T-helper 2 cell treated with Interferon-gamma antibody and Interleukin-4, amounts not matched to agents 5 μg/mL and 100 μg/mL, for 36 hours (primary cell): ENCODE results near the gene UQCR11.
A peak's percentile ranks its signal among the peaks of the same experiment; 100 is the strongest.

Experiments used
- DNase-seq: peaks from one replicate; pipeline ENCODE4 v3.0.0; 2021; ENCODE audit warnings: low spot score
- H3K27ac Mint-ChIP-seq: one replicate; pipeline ENCODE4 v1.8.0; 2021; ENCODE audit warnings: mild to moderate bottlenecking, mixed read lengths
- H3K27me3 Mint-ChIP-seq: one replicate; pipeline ENCODE4 v1.8.0; 2021; ENCODE audit warnings: low read depth, mixed read lengths
- H3K36me3 Mint-ChIP-seq: one replicate; pipeline ENCODE4 v1.8.0; 2021; ENCODE audit warnings: low read depth, mixed read lengths
- H3K4me1 Mint-ChIP-seq: one replicate; pipeline ENCODE4 v1.8.0; 2021; ENCODE audit warnings: low read depth, mixed read lengths
- H3K4me3 Mint-ChIP-seq: one replicate; pipeline ENCODE4 v1.8.0; 2022; ENCODE audit warnings: mild to moderate bottlenecking, moderate library complexity, mixed read lengths
- H3K9me3 Mint-ChIP-seq: one replicate; pipeline ENCODE4 v1.8.0; 2021; ENCODE audit warnings: mixed read lengths

The UQCR11 gene

GRCh38 chr19:1629256-1629808, 24.1 kb upstream of the UQCR11 start:
- no peaks in the 10 kb centered on the region for H3K9me3 Mint-ChIP-seq
- H3K27me3 Mint-ChIP-seq = no peaks in the 10 kb centered on the region
- no peak for DNase-seq
- no peak overlapping the region for H3K4me3 Mint-ChIP-seq
- peaks cover 4% of the 10 kb centered on the region for H3K36me3 Mint-ChIP-seq
- H3K4me1 Mint-ChIP-seq = no peaks in the 10 kb centered on the region
- H3K27ac Mint-ChIP-seq = no peak overlapping the region

DNA sequence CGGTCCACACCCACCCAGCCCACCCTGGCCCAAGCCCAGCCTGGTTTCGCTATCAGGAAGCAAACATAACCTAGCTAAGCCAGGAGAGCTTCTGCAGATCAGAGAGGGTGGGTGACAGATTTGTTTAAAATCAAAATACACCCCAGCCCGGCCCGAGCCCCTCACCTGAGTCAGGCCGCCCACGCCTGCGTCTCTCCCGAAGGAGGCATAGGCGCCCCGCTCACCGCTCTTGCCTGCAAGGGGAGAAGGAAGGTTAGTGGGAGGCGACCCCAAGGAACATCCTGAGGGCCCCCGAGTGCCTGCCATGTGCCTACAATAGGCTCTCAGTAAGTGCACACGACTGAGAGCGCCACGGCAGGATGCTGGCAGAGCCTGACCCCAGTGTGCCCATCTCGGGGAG, 21.9 kb upstream of the UQCR11 start:
- H3K36me3 Mint-ChIP-seq = peaks cover 9% of the 10 kb centered on the region

DNA sequence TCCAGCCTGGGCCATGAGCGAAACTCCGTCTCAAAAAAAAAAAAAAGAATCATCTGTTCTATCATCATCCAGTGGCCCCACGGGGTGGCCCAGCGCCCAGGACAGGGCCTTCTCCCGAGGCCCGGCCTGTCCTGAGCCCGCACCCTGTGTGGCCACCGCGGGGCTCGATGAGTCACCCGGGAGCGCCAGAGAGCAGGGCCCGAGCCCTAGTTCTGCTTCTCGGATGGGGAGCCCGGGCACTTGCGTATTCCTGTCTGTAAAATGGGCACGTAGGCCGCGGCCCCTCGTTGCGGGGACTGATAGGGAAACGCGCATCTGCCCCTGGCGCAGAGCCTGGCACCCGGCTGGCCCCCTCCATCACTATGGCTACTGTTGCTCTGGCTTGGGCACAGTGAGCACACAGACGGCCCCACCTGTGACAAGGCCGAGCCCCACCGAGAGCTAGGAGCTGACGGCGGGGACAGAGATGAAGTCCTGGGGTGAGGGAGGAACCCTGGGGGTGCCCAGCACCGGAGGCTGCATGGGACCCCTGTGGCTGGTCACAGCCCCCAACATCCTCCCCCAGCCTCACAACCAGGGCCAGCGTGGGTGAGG, 21.3 kb upstream of the UQCR11 start:
- H3K4me1 Mint-ChIP-seq = no peaks in the 10 kb centered on the region
- peaks cover 9% of the 10 kb centered on the region for H3K36me3 Mint-ChIP-seq
- DNase-seq = no peak
- H3K9me3 Mint-ChIP-seq = no peaks in the 10 kb centered on the region
- H3K4me3 Mint-ChIP-seq = no peak overlapping the region
- H3K27me3 Mint-ChIP-seq = no peaks in the 10 kb centered on the region
- H3K27ac Mint-ChIP-seq = no peak overlapping the region

More for the DNA sequence above, 21.9 kb upstream of the UQCR11 start:
- Mint-ChIP-seq H3K4me1 (no peaks in the 10 kb centered on the region), H3K27me3 (no peaks in the 10 kb centered on the region), H3K4me3 (no peak overlapping the region), H3K9me3 (no peaks in the 10 kb centered on the region), H3K27ac (no peak overlapping the region)
- DNase-seq = no peak

DNA sequence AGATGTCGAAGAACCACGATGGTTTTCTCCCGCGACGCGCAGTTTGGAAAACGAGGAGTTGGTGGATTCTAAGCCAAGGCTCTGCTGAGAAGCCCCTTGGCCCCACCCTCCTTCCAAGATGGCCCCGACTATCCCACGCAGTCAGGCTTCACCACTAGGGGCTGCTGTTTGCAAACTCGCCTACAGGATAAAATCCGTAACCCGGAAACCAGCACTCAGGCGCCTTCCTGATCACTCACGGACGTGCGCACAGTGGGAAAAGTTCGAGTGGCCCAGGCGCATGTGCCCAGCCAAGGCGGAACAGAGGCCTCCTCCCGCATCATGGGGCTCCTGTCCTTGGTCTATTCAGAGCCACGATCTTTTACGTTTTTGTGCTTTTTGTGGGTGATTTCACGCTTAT, 19.2 kb upstream of the UQCR11 start:
- H3K27me3 Mint-ChIP-seq = no peaks in the 10 kb centered on the region
- H3K4me1 Mint-ChIP-seq = no peaks in the 10 kb centered on the region
- H3K27ac Mint-ChIP-seq = no peak overlapping the region
- H3K9me3 Mint-ChIP-seq = no peaks in the 10 kb centered on the region
- H3K4me3 Mint-ChIP-seq = no peak overlapping the region
- DNase-seq = peak; percentile 29
- peaks cover 9% of the 10 kb centered on the region for H3K36me3 Mint-ChIP-seq

DNA sequence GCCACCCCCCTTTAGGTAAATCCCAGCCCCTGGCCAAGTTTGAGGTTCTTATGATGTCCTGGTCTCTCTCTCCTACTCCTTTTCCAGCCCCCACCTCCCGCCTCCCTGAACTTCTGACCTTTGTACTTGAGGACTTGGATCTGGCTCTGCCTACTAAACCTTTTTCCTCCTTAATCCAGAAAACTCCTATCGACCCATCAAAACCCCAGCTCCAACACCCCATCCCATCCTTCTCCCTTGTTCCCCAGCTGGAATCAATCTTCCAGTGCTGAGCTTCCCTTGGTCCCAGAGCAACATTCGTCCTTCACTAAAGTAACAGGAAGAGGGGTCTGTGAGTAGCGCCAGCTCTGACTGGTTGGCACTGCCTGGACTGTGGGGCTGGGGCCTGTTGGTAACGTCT, 17.3 kb upstream of the UQCR11 start:
- DNase-seq = no peak
- Mint-ChIP-seq H3K27ac (no peak overlapping the region), H3K9me3 (no peaks in the 10 kb centered on the region), H3K4me3 (no peak overlapping the region), H3K36me3 (peaks cover 13% of the 10 kb centered on the region), H3K27me3 (no peaks in the 10 kb centered on the region), H3K4me1 (peaks cover 3% of the 10 kb centered on the region)

- H3K36me3 Mint-ChIP-seq = peaks cover 13% of the 10 kb centered on the region
- H3K27ac Mint-ChIP-seq = no peak overlapping the region
- no peaks in the 10 kb centered on the region for H3K27me3 Mint-ChIP-seq
- H3K4me3 Mint-ChIP-seq = no peak overlapping the region
- H3K4me1 Mint-ChIP-seq = peaks cover 3% of the 10 kb centered on the region
- no peak for DNase-seq
- no peaks in the 10 kb centered on the region for H3K9me3 Mint-ChIP-seq
These were observed 16.7 kb upstream of the UQCR11 start for GRCh38 chr19:1622007-1622406.

DNA sequence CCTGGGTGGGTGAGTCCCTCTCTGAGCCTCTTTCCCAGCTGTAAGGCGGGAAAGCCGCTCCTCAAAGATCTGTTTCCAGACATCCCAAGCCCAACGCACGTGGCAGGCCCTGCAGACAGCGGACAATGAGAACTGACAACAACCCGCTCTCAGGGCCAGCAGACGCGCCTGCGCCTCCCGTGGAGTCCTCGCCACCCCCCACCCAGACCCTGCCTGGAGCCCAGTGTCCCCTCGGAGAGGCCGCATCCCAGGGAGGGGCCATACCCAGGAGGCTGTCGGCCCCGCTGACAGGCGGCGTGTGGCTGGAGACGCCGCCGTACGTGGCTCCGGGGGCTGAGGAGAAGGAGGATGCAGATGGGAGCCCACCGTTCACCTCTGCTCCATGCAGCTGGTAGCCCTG, 16.3 kb upstream of the UQCR11 start:
- no peaks in the 10 kb centered on the region for H3K9me3 Mint-ChIP-seq
- no peak overlapping the region for H3K27ac Mint-ChIP-seq
- peaks cover 6% of the 10 kb centered on the region for H3K4me1 Mint-ChIP-seq
- DNase-seq = no peak
- peaks cover 16% of the 10 kb centered on the region for H3K36me3 Mint-ChIP-seq
- H3K4me3 Mint-ChIP-seq = no peak overlapping the region
- H3K27me3 Mint-ChIP-seq = no peaks in the 10 kb centered on the region

DNA sequence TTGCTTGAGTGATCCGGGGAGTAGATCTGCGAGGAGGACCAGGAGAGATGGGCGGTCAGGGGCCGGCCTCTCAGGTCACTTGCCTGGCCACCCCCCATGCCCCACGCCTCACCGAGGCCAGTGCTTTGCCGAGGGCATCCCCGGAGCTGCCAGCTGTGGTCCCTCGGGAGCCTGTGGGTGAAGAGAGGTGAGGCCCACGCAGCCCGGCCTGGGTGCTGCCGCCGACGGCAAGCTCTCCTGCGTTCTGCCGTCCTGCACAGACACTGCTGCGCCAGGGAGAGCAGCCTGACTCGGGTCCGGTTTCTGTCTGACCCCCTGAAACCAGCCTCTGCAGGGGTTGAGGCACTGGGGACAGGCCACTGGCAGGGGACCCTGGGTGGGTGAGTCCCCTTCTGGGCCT, 15.8 kb upstream of the UQCR11 start:
- DNase-seq = no peak
- H3K36me3 Mint-ChIP-seq = peaks cover 16% of the 10 kb centered on the region
- no peak overlapping the region for H3K4me3 Mint-ChIP-seq
- H3K27me3 Mint-ChIP-seq = no peaks in the 10 kb centered on the region
- H3K4me1 Mint-ChIP-seq = peaks cover 6% of the 10 kb centered on the region
- no peaks in the 10 kb centered on the region for H3K9me3 Mint-ChIP-seq
- H3K27ac Mint-ChIP-seq = no peak overlapping the region

DNA sequence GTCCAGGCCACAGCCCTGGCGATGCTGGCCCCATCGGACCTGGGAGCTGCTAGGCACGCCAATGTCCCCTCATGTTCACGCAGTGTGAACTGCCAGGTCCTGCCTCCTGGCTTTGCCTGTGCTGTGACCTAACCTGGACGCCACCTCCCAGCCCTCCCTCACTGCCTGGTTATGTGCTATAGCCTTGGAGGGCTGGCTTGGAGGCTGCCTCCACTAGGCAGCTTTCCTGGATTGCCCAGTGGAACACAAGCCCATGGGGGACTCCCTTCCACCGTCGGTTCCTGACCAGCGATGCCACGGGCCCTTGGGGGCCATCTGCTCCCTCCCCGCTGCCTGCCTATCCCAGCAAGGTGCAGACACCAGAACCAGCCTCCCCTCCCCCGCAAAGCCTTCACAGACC, 15.2 kb upstream of the UQCR11 start:
- Mint-ChIP-seq H3K36me3 (peaks cover 18% of the 10 kb centered on the region), H3K27ac (no peak overlapping the region), H3K9me3 (no peaks in the 10 kb centered on the region), H3K4me3 (no peak overlapping the region), H3K4me1 (peaks cover 6% of the 10 kb centered on the region), H3K27me3 (no peaks in the 10 kb centered on the region)
- DNase-seq = no peak

DNA sequence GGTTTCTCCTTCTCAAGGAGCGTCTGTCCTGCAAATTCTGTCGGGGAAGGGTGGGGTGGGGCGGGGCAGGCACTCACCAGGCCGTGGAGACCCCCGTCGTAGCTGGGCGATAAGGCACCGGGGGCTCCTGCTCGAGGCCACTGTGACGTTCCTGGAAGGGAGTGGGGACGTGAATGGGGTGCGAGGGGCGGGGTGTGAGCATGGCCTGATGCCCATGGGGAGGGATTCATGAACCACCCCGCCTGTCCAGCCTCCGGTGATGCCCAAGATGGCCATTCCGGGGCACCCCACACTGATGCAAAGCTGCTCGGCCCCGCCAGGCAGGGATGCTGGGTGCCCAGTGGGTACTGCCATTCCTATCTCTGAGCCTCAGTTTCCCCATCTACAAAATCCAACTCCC, 14.4 kb upstream of the UQCR11 start:
- DNase-seq = no peak
- peaks cover 22% of the 10 kb centered on the region for H3K36me3 Mint-ChIP-seq
- H3K4me1 Mint-ChIP-seq = peaks cover 6% of the 10 kb centered on the region
- no peak overlapping the region for H3K27ac Mint-ChIP-seq
- H3K4me3 Mint-ChIP-seq = no peak overlapping the region
- no peaks in the 10 kb centered on the region for H3K27me3 Mint-ChIP-seq
- no peaks in the 10 kb centered on the region for H3K9me3 Mint-ChIP-seq

DNA sequence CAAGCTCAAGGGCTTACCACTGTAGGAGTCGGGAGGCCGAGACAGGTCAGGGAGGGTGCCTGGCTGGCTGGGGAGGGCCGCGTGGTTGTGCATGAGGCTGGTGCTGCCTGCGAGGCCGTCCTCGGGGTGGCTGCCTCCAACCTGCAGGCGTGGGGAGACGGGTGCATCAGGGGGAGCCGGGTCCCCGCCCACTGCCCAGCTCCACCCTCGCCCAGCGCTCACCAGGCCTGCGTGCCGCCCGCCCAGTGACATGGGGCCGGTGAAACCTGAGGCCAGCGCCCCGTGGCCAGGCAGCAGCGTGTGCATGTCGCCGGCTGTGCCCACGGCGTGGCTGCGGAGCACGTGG, 13.8 kb upstream of the UQCR11 start:
- no peaks in the 10 kb centered on the region for H3K27me3 Mint-ChIP-seq
- peaks cover 6% of the 10 kb centered on the region for H3K4me1 Mint-ChIP-seq

GRCh38 chr19:1618157-1619093, 13.2 kb upstream of the UQCR11 start:
- DNase-seq = no peak
- Mint-ChIP-seq H3K4me3 (no peak overlapping the region), H3K36me3 (peaks cover 26% of the 10 kb centered on the region), H3K4me1 (peaks cover 6% of the 10 kb centered on the region), H3K9me3 (no peaks in the 10 kb centered on the region), H3K27ac (peak overlapping the region; percentile 52), H3K27me3 (no peaks in the 10 kb centered on the region)

More for the DNA sequence above, 13.8 kb upstream of the UQCR11 start:
- no peaks in the 10 kb centered on the region for H3K9me3 Mint-ChIP-seq
- no peak for DNase-seq
- H3K27ac Mint-ChIP-seq = no peak overlapping the region
- H3K36me3 Mint-ChIP-seq = peaks cover 26% of the 10 kb centered on the region
- H3K4me3 Mint-ChIP-seq = no peak overlapping the region

DNA sequence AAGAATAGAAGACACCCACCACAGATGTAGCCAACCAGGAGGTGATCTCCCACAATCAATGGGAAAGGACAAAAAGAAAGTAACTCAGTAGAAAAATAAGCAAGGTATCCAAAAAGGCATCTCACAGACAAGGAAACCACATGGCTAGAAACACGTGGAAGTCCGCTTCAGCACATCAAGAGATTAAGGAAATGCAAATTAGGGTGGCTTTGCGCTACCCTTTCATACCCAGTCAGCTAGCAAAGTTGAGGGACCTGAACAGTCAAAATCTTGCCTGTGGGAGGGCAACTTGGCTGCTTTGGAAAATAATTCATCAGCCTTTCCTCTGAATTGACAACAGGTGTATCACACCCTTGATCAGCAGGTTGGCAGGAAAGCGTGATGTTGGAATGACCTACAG, 11.6 kb upstream of the UQCR11 start:
- peaks cover 6% of the 10 kb centered on the region for H3K4me1 Mint-ChIP-seq
- H3K27me3 Mint-ChIP-seq = no peaks in the 10 kb centered on the region
- DNase-seq = no peak
- H3K27ac Mint-ChIP-seq = peak overlapping the region; percentile 3
- no peaks in the 10 kb centered on the region for H3K9me3 Mint-ChIP-seq
- H3K36me3 Mint-ChIP-seq = peaks cover 29% of the 10 kb centered on the region
- no peak overlapping the region for H3K4me3 Mint-ChIP-seq

GRCh38 chr19:1616396-1616795, 11.1 kb upstream of the UQCR11 start:
- no peaks in the 10 kb centered on the region for H3K27me3 Mint-ChIP-seq
- H3K4me3 Mint-ChIP-seq = no peak overlapping the region
- DNase-seq = no peak
- no peaks in the 10 kb centered on the region for H3K9me3 Mint-ChIP-seq
- peaks cover 6% of the 10 kb centered on the region for H3K4me1 Mint-ChIP-seq
- peaks cover 29% of the 10 kb centered on the region for H3K36me3 Mint-ChIP-seq
- H3K27ac Mint-ChIP-seq = peak overlapping the region; percentile 3
